Activated naive CD4-positive, alpha-beta T cell treated with Interleukin-2 at 50 U/mL for 16 hours (primary cell): ENCODE measurements around the gene ACOT9.
A peak's percentile ranks its signal among the peaks of the same experiment; 100 is the strongest.
"Not testable (repeated sequence)": the region's sequence is repeated elsewhere in the genome, so short reads cannot be mapped to it uniquely, and the experiment has no call there.

Experiments
- DNase-seq: peaks from one replicate; pipeline ENCODE4 v3.0.0-alpha.2; 2020

Gene ACOT9

DNA sequence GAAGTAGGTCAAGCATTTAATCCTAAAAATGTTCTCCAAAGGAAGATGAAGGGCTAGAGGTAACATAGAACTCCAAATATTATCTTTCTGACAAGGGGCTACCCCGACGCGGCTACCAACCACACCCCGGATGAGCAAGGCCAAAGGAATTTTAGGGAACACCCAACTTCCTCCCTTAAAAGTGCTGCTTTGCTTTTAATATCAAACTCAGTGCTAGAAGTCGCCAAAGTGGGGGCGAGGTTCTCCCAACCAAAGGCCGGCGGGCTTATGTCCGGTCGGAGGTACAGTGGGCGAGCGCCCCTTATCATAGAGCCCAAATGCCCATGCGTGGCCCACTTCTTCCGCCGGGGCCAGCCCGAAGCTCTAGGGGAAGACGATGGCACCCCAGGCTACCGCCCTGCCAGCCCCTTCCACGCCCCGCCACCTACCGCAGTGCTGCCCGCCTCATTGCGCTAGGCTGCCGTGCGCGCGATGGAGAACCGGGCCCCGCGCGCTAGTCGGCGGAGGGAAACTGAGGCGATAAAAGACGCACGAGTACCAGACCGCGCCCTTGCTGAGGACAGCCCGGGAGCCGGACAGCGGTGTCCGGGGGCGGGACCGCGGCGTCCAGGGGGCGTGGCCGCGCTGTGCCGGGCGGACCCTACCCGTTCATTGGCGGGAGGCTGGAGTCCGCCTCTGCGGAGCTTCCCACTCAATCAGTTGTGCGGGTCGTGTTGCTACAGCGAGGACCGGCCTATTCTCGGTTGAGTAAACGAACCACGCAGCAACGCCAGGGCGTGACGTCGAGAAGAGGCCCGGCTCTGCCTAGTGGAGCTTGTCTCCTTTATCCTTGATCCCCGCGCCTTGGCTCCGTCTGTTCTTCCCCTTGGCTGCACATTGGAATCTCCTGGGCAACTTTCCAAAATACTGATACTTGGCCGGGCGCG, at the start of gene ACOT9:
TSS of gene ACOT9 (minus strand) at position 580 of the 926 bp plus-strand sequence. CDS start at position 448, 132 bp downstream.
- DNase-seq, result peak; percentile 74

- no peak for DNase-seq
Measured at GRCh38 chrX:23790155-23790497, 47.0 kb upstream of the ACOT9 start.

GRCh38 chrX:23789386-23790154, 46.5 kb upstream of the ACOT9 start:
- no peak for DNase-seq

DNA sequence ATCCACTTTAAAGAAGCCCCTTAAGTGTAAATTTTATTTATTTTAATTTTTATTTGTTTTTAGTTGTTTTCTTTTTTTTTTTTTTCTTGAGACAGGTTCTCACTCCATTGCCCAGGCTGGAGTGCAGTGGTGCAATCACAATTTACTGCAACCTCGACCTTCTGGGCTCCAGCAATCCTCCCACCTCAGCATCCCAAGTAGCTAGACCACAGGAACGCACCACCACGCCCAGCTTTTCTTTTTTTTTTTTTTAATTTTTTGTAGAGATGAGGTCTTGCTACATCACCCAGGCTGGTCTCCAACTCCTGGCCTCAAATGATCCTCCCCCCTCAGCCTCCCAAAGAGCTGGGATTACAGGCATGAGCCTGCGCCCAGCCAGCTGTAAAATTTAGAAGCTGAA, 45.9 kb upstream of the ACOT9 start:
- no peak for DNase-seq

DNA sequence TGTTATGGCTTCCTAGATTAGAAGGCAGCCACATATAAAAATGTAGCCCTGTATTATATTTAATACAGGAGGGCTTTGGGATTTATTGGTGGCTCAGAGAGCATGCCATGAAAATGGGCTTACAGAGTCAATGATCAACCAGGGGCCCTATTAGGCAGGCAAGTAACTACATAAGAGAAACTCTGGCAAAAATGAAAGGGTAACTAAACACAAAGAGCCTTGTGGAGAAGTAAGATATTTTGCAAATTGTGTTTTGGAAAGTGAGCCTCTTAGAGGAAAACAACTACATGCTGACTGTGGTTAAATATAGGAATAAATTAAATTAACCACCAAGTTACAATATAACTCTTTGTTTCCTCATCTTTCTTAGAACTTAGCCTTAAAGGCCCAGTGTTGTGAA, 45.4 kb upstream of the ACOT9 start:
- no peak for DNase-seq

- DNase-seq, result no peak
Measured at GRCh38 chrX:23787745-23788118, 44.7 kb upstream of the ACOT9 start.

DNA sequence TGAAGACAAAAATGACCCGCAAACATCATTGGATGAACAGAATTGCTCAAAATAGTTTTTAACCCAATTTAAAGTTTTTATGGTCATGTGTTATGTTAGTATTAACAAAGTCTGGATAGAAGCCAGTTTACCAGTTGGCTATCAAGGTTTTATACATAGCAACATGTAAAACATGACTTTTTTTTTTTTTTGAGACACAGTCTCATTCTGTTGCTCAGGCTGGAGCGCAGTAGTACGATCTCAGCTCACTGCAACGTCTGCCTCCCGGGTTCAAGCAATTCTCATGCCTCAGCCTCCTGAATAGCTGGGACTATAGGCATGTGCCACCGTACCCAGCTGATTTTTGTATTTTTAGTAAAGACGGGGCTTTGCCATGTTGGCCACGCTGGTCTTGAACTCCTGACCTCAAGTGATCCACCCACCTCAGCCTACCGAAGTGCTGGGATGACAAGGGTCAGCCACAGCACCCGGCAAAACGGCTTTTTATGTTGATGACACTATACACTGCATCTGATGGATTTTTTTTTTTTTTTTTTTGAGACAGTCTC, 43.3 kb upstream of the ACOT9 start:
- DNase-seq, result no peak

- no peak for DNase-seq
Measured at GRCh38 chrX:23785580-23785979, 42.5 kb upstream of the ACOT9 start.

DNA sequence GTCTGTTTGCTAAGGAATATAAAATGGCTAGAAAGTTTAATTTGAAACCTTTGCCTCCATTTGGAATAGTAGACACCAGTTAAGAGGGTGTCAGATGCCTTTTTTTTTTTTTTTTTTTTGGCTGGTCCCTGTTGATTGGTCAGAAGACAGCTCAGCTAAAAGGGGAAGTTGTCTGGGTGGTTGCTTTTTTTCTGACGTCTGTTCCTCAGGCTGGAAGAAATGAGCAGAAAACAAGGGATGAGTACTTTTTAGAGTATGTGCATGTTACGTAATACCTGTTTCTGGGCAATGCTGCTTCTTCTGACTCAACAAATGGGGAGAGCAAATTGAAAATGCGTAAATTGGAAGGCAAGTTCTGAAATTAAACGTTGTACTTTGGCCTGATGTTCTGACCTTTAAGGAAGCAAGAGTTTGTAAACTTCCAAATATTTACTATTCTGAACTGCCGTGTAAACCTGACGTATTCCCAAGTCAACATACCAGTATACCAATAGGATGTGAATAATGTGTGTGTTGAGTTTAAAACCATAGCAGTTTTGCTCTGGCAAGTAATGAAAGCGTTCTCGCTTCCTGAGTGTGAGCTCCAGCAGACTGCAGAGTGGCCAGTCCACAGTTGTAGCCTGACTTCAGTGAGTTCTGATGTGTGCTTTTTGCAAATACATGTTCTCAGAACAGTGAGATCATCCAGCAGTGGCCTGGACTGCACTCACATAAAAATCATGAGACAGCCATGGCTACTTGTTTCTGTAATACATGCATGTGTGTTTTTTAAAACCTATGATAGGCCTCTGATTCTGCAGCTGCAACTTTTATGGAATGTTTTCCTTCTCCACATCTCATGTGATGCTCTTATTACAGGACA, 41.6 kb upstream of the ACOT9 start:
- no peak for DNase-seq

DNA sequence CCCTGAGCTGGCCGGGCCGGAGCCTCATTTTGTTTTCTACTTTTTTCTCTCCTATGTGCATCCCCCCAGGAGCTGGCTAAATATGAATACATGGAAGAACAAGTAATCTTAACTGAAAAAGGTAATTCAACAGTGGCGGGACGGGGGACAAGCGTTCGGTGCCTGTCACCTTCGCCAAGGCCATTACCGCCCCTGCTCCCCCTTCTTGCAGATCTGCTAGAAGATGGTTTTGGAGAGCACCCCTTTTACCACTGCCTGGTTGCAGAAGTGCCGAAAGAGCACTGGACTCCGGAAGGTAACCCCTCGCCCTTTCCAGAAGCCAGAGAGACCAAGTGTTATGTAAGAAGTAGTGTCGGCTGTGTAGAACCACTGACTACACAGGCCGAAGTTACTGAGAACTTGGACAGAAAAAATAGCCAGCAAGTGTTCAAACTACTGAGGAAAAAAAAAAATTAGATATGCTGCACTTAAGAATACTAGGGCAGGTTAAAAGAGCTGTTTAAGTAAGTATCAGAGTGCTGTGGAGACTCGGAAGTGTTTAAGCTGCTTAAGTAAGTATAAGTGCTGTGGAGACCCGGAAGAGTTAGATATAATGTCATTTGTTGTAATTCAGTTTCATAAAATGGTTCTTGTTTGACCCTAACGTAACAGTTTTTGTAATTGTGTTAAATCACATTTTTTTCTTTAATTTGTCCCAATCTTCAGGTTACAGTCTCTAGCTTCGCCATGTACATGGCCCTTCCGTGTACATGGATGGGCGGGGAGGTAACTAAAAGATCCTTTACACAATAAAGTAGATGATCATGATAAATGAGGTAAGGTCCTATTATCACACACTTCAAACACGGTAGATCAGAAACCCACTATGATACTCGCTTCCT, 40.8 kb upstream of the ACOT9 start:
- DNase-seq, result no peak

- peak; percentile 92 for DNase-seq
Measured at GRCh38 chrX:23782863-23783588, 40.0 kb upstream of the ACOT9 start, which contains the start of gene SAT1. SAT1 (plus strand) TSS chrX:23783173; CDS start chrX:23783352, 179 bp downstream.

GRCh38 chrX:23782455-23782854, 39.4 kb upstream of the ACOT9 start:
- no peak for DNase-seq

- DNase-seq, result no peak
Measured at GRCh38 chrX:23779025-23779424, 35.9 kb upstream of the ACOT9 start.

- DNase-seq, result no peak
Measured at GRCh38 chrX:23776363-23776762, 33.3 kb upstream of the ACOT9 start.

GRCh38 chrX:23773601-23774175, 30.6 kb upstream of the ACOT9 start:
- peak; percentile 30 for DNase-seq

GRCh38 chrX:23771086-23771485, 28.0 kb upstream of the ACOT9 start:
- DNase-seq, result not testable (repeated sequence)

DNA sequence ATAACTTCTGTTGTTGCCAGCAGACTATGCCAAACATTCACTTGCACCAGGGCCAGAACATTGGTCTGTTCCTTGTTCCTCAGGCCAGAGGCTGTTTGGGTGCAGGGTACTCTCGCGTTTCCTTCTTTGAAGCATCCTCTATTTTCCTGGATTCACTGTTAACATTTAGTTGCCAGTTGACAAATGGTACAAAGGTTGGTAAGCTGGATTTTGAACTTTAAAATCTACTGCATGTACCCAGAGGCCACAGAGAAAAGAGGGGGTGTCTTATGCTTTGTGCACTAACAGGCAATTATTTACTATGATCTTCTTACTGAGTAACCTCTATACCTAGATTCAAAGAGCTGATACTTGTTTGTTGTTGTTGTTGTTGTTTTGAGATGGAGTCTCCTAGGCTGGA, 27.1 kb upstream of the ACOT9 start:
- no peak for DNase-seq

- no peak for DNase-seq
Measured at GRCh38 chrX:23766650-23767551, 23.8 kb upstream of the ACOT9 start.

GRCh38 chrX:23765868-23766267, 22.8 kb upstream of the ACOT9 start:
- DNase-seq, result no peak
